OCI-M2 (cell line): Measurements from ENCODE around the gene TXNL4A.
A peak's percentile ranks its signal among the peaks of the same experiment; 100 is the strongest.

ENCODE experiments used
- DNase-seq: peaks from one replicate; lab custom pipeline; 2025; ENCODE audit not compliant: unreplicated experiment; lab: John Stamatoyannopoulos, UW

TXNL4A gene

GRCh38 chr18:79936641-79937040 is 51.7 kb downstream of the TXNL4A start:
- DNase-seq = no peak

- no peak for DNase-seq
Observed at GRCh38 chr18:79935925-79936324, 52.4 kb downstream of the TXNL4A start.

- no peak for DNase-seq
Observed at GRCh38 chr18:79935499-79935898, 52.9 kb downstream of the TXNL4A start.

GRCh38 chr18:79935098-79935480 is 53.3 kb downstream of the TXNL4A start:
- DNase-seq = no peak

GRCh38 chr18:79934311-79935097 is 53.9 kb downstream of the TXNL4A start:
- peak; percentile 18 for DNase-seq

GRCh38 chr18:79933765-79934164 is 54.6 kb downstream of the TXNL4A start:
- peak; percentile 41 for DNase-seq

- no peak for DNase-seq
Observed at GRCh38 chr18:79932907-79933306, 55.5 kb downstream of the TXNL4A start.

- no peak for DNase-seq
Observed at GRCh38 chr18:79931475-79931874, 56.9 kb downstream of the TXNL4A start.

- DNase-seq = no peak
Observed at GRCh38 chr18:79930020-79930642, 58.2 kb downstream of the TXNL4A start.

GRCh38 chr18:79928563-79928960 is 59.8 kb downstream of the TXNL4A start:
- DNase-seq = no peak

- no peak for DNase-seq
Observed at GRCh38 chr18:79927607-79928562, 60.5 kb downstream of the TXNL4A start.

- DNase-seq = no peak
Observed at GRCh38 chr18:79926715-79927606, 61.4 kb downstream of the TXNL4A start.

GRCh38 chr18:79926306-79926705 is 62.1 kb downstream of the TXNL4A start:
- DNase-seq = no peak

GRCh38 chr18:79924814-79925731 is 63.3 kb downstream of the TXNL4A start:
- DNase-seq = no peak

GRCh38 chr18:79923896-79924585 is 64.3 kb downstream of the TXNL4A start:
- no peak for DNase-seq

GRCh38 chr18:79922971-79923411 is 65.4 kb downstream of the TXNL4A start:
- no peak for DNase-seq

- no peak for DNase-seq
Observed at GRCh38 chr18:79921984-79922965, 66.1 kb downstream of the TXNL4A start.
